Adrenal gland (tissue), 12 donors: Measurements from ENCODE around the gene IQUB. TPM values are rescaled to one million over a fixed set of nuclear protein-coding genes. Genes with fewer than 3 reads are reported as not detected.

ENCODE experiments used
- DNase-seq, 7 donors: peaks; one replicate each; pipeline ENCODE4 v3.0.0-alpha.2; 2019 to 2020
- H3K27ac ChIP-seq, 5 donors: fragments of 200-600 bp; sonication (generic) in 4 of 5; 1 replicate in 3 of 5; 2 replicates in 2 of 5; pipeline versions ENCODE4 v1.5.1 to v1.8.0; 2016 to 2020; ENCODE audit warnings: mild to moderate bottlenecking in 1 of 5
- H3K27me3 ChIP-seq: fragments of 200-600 bp; 2 replicates; pipeline ENCODE4 v1.8.0; 2021
- H3K36me3 ChIP-seq, 2 donors: fragments of 200-600 bp; replicated peaks in 1 of 2; 1 replicate in 1 of 2; 2 replicates in 1 of 2; pipeline versions ENCODE4 v1.5.1 to v1.8.0; 2018 to 2022
- H3K4me1 ChIP-seq, 2 donors: fragments of 200-600 bp; replicated peaks in 1 of 2; 1 replicate in 1 of 2; 2 replicates in 1 of 2; pipeline versions ENCODE4 v1.5.1 to v1.8.0; 2018 to 2021
- H3K4me3 ChIP-seq, 4 donors: fragments of 200-600 bp; sonication (generic) in 3 of 4; one replicate each; pipeline ENCODE4 v1.5.1; 2016 to 2018
- H3K9me3 ChIP-seq, 3 donors: fragments of 200-600 bp; sonication (generic) in 1 of 3; replicated peaks in 1 of 3; 1 replicate in 2 of 3; 2 replicates in 1 of 3; pipeline versions ENCODE4 v1.5.1 to v1.8.0; 2016 to 2021
- POLR2A ChIP-seq, 2 donors: fragments of 450-650 bp; IDR thresholded peaks; one replicate each; pipeline ENCODE4 v1.6.1; 2017; ENCODE audit warnings: antibody characterized with exemption in 2 of 2, mild to moderate bottlenecking in 2 of 2, moderate library complexity in 1 of 2
- WGBS, 4 donors: extraction: QIAGEN DNeasy Blood & Tissue Kit in 2 of 4; methylation state at CpG; one replicate each; pipeline versions ENCODE4 v1.1.5 to v1.1.7; 2013 to 2017; 5-methylcytosine and 5-hydroxymethylcytosine counted together
- intact Hi-C, 2 donors: fragments of 100-400 bp; cut with DNase I; formaldehyde crosslinking; loops; one replicate each; pipeline versions ENCODE4 v1.14.1 to v1.15.0; 2022 to 2023
- polyA plus RNA-seq, 3 donors: library from polyadenylated mRNA; stranded (reverse); fragments of 200-250 nt in 2 of 3; fragments of 350-450 nt in 1 of 3; fragmentation: Illumina TruSeq in 1 of 3; extraction: RNeasy Lipid Tissue Mini Kit (QIAGEN cat#74804) in 1 of 3; gene quantifications; one replicate each; pipeline ENCODE4 v1.2.3, GENCODE V29; 2013 to 2014
- total RNA-seq, 9 donors: library from RNA; depleted of rRNA in 4 of 9; stranded (reverse); fragments of >200 nt in 4 of 9; fragments of 120-200 nt in 1 of 9; fragmentation: NEBNext Ultra II Directional in 1 of 9; extraction: Animal tissue kit (Norgen Biotek cat#: 25700) in 1 of 9; gene quantifications; one replicate each; pipeline versions ENCODE4 v1.1.0 to v1.2.4, GENCODE V29; 2013 to 2023
- TF ChIP-seq, protein P1 (sequence below), 6 experiments: fragments of 450-650 bp in 4 of 6; fragments of 200-600 bp in 2 of 6; sonication (generic) in 1 of 6; IDR thresholded peaks; 1 replicate in 5 of 6; 2 replicates in 1 of 6; pipeline versions ENCODE4 v1.5.1 to v1.8.0; 2016 to 2021; ENCODE audit warnings: antibody characterized with exemption in 6 of 6, mild to moderate bottlenecking in 2 of 6, moderate library complexity in 1 of 6
- donor health status: healthy with polysubstance abuse.
- donor health status: Bipolar disorder and iron deficiency.
- donor health status: DM: yes; HTN: yes; CAD: no.
- donor health status: DM: no; HTN: no; CAD: no.
- donor health status: DM: no; HTN: no; CAD: no.
- donor health status: DM: yes; HTN: yes; CAD: no.

Gene IQUB
- total and polyA plus RNA-seq, 12 donors, result 0.54 to 3.9 (median 1.3) TPM

DNA sequence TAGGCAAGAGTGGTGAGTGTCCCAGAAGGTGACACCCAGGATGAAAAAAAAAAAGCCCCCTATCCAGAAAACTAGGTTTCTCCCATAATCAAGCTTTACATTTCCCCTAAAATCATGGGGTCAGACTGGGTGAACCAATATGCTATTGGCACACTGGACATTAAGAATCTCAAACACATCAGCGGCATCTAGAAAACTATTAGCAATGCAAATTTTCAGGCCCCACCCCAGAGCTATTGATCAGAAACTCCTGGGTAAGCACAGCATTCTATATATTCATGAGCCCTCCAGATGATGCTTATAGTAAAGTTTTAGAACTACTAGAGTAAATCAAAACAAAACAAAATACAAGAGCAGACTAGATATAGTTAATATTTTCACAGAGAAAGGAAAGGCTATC, 36.4 kb downstream of the IQUB start:
- intact Hi-C loops, result no loop called here
- Histone ChIP-seq H3K27me3 (no peaks in the 10 kb centered on the region), H3K4me1 (peaks cover 11 to 20% of the 10 kb centered on the region in 2 donors), H3K4me3 (no peak overlapping the region), H3K27ac (no peak overlapping the region), H3K36me3 (no peaks in the 10 kb centered on the region), H3K9me3 (no peaks in the 10 kb centered on the region)
- no peak for TF ChIP-seq POLR2A (IDR thresholded peaks at IDR 0.05)
- TF ChIP-seq, protein P1, sequence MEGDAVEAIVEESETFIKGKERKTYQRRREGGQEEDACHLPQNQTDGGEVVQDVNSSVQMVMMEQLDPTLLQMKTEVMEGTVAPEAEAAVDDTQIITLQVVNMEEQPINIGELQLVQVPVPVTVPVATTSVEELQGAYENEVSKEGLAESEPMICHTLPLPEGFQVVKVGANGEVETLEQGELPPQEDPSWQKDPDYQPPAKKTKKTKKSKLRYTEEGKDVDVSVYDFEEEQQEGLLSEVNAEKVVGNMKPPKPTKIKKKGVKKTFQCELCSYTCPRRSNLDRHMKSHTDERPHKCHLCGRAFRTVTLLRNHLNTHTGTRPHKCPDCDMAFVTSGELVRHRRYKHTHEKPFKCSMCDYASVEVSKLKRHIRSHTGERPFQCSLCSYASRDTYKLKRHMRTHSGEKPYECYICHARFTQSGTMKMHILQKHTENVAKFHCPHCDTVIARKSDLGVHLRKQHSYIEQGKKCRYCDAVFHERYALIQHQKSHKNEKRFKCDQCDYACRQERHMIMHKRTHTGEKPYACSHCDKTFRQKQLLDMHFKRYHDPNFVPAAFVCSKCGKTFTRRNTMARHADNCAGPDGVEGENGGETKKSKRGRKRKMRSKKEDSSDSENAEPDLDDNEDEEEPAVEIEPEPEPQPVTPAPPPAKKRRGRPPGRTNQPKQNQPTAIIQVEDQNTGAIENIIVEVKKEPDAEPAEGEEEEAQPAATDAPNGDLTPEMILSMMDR (IDR thresholded peaks at IDR 0.05), result no peak
- 88 to 100% (median 95%) methylated on average over 1 of the region's 1 CpG for WGBS, 4 donors
- DNase-seq, result no peak

GRCh38 chr7:123494193-123494796, 40.1 kb downstream of the IQUB start:
- peak in 6 of 7 donors; percentile 22 to 62 (median 48) for DNase-seq

DNA sequence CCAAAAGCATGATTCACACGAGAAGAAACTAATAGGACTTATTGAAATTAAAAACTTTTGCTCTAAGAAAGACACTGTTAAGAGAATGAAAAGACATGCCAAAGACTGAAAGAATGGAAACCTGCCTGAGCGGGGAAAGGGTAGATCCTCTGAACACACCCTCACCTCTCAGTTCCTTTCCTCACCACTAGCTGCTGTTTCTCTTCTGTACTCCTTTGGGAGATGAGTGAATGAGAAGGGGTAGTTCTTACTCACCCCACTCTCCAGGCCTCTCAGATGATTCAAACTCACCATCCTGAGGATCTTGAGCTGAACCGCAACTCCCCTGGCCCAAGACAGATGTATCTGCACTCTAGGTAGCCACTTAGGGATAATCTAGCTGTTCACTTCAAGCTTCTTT, 41.9 kb downstream of the IQUB start:
- intact Hi-C loops, result no loop called here
- H3K27ac ChIP-seq, result no peak overlapping the region

More at GRCh38 chr7:123494193-123494796, 40.1 kb downstream of the IQUB start:
- Histone ChIP-seq H3K27ac (no peak overlapping the region), H3K4me3 (peak overlapping the region in 1 of 4 donors; percentile 12), H3K27me3 (no peaks in the 10 kb centered on the region), H3K36me3 (no peaks in the 10 kb centered on the region), H3K9me3 (no peaks in the 10 kb centered on the region), H3K4me1 (peaks cover 0 to 8% of the 10 kb centered on the region in 2 donors)
- 3 to 7% (median 4%) methylated on average over 3 of the region's 3 CpGs for WGBS, 4 donors
- no peak for TF ChIP-seq POLR2A (IDR thresholded peaks at IDR 0.05)
- TF ChIP-seq, protein P1 (IDR thresholded peaks at IDR 0.05), result peak; percentile 55 to 86 (median 76)
- intact Hi-C loops, result no loop called here

GRCh38 chr7:123485721-123486120, 48.7 kb downstream of the IQUB start:
- TF ChIP-seq, protein P1 (IDR thresholded peaks at IDR 0.05), result no peak
- no peak for TF ChIP-seq POLR2A (IDR thresholded peaks at IDR 0.05)
- Histone ChIP-seq H3K36me3 (no peaks in the 10 kb centered on the region), H3K27me3 (no peaks in the 10 kb centered on the region), H3K4me3 (no peak overlapping the region), H3K4me1 (no peaks in the 10 kb centered on the region), H3K9me3 (no peaks in the 10 kb centered on the region), H3K27ac (no peak overlapping the region)
- intact Hi-C loops, result no loop called here
- DNase-seq, result no peak
- WGBS, 4 donors, result 86 to 93% (median 89%) methylated on average over 2 of the region's 2 CpGs

More for the DNA sequence above, 41.9 kb downstream of the IQUB start:
- 78 to 85% (median 82%) methylated on average over 3 of the region's 3 CpGs for WGBS, 4 donors
- Histone ChIP-seq H3K36me3 (no peaks in the 10 kb centered on the region), H3K4me3 (no peak overlapping the region), H3K9me3 (no peaks in the 10 kb centered on the region), H3K27me3 (no peaks in the 10 kb centered on the region), H3K4me1 (peaks cover 0 to 7% of the 10 kb centered on the region in 2 donors)
- DNase-seq, result no peak
- no peak for TF ChIP-seq POLR2A (IDR thresholded peaks at IDR 0.05)
- TF ChIP-seq, protein P1 (IDR thresholded peaks at IDR 0.05), result no peak
